DMS79 treated with DMSO at 0.1 percent for 48 hours (cell line): Measurements from ENCODE around the gene PKD1L1.

Experiments used
- DNase-seq: peaks from one replicate; lab custom pipeline; 2025; lab: John Stamatoyannopoulos, UW

The PKD1L1 gene

DNA sequence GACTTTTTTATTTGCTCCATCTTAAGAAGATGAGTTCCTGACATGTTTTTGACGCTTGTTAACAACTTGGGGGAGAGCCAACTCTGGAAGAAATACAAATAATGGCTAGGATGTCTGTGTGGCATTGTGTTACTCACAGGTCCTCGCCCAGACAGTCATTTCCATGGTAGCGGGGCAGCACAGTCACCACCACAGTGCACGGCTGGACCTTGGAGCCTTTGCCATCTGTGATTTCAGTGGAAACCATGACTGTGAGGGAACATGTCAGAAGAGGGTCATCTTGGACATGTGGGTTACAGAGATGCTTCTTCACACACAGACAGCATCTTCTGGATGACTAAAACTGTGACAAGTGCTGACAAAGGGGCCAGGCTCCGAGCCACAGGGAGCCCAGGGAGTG, 74.5 kb downstream of the PKD1L1 start:
- no peak for DNase-seq

DNA sequence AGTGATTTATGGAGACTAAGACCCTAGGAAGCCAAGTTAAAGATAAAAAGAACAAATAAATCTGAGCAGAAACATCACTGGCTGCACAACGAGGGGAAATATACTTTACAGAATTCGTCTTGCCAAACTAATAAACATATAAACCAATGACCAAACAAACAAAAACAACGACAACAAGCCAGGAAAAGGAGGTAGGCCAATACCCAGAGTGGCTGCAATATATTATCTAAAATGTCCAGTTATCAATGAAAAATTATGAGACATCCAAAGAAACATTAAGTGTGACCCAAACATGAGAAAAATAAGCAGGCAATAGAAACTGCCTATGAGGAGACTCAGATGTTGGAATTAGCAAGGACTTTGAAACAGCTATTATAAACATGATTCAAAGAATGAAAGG, 81.0 kb downstream of the PKD1L1 start:
- no peak for DNase-seq

DNA sequence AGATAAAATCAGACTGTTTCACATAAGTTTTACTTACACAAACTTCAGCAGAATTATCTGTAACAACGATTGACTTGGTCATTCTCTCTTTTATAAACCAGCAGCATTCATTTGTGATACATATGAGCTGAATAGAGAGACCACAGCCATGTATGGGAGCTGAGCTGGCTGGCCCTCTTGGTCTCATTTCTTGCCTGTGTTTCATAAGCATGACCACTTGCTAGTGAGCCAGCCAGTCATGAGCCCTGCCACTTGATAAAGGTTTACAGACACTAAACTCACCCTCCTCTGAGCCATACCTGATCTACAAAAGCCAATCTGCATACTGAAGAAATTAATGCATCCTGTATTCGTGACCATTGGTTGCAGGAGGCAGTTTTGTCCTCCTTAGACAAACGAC, 82.1 kb downstream of the PKD1L1 start:
- DNase-seq: no peak

DNA sequence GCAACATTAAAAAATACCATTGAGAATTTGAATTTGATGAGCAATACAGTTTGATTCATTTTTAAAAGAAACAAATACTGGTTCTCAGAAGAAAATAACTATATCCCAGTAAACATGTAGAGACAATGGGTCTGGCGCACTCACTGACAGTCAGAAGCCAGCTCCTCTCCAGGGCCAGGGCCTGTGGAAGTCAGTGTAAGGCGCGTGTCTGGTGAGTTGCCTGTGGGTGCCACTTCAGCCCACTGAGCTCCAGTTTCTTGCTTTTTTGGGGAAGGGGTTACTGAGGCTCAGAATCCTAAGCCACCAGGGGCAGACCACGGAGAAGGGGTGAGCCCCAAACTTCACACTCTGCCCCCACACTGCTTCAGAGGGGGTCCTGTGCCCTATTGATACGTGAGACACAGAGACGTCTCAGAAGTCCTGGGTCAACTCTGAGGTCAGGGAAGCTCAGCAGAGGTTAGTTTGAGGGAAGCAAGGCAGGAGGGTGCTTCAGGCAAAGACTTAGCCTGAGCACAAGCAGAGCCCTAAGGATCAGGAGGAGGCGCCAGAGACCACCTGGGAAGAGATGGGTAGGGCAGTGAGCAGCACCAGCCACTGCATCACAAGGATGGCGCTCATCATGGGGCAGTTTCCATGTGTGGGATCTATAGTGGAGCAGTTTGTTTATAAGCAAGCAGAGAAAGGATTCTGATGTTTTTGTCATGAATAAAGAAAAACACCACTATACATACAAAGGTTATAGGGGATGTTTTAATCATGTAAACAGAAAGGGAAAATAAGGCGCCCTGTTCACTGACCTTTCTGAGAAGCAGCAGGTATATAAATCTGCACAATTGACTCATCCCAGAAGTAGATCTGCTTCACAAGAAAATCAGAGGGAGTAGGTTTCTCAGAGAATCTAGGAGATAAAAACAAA, 95.7 kb downstream of the PKD1L1 start:
- no peak for DNase-seq

DNA sequence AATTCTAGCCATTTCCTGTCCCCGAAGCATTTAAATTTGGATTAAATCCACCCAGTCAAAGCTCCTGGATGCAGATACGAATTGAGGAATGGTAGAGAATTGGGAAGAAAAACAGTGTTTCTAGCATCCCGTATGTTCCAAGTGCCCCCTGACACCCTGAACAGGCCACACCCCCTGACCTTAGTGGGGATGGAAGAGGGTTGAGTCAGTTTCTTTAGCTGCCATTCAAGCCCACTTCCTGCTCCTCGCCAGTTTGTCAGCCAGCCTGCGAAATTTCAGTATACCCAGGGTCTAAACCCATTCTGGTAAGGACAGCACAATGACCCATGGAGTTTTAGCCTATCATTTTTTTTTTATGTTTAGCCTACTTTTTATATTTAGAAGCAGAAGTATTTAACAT, 101.1 kb downstream of the PKD1L1 start:
- DNase-seq: no peak

DNA sequence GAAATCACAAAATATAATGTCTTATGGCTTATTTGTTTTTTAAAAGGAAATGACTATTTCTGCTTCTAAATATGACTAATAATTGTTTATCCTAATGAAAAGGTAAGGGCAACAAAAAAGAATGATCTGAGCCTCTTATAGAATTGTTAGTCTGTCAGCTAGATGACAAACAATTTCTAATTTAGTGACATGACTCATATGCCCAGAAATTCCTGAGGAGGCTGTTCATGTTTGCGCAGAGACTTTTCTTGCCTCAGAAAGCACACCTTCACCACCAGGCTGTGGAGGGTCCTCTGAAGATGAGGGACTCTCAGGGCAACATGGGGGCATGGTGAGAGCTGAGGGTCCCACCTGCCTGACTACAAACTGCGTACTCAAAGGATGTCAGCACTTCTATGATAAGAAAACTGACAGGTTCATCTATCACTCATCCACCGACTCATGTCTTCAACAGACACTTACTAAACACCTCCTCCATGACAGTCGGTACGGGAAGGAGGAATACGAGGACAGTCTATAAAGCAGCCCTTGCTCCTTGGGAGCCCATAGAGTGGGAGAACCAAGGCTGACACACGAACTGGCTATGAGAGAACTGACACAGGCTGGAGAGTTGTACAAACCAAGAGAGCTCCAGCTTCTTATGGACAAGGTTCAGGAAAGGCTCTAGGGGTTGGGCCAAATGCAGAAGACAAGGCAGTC, 102.0 kb downstream of the PKD1L1 start:
- DNase-seq: no peak

DNA sequence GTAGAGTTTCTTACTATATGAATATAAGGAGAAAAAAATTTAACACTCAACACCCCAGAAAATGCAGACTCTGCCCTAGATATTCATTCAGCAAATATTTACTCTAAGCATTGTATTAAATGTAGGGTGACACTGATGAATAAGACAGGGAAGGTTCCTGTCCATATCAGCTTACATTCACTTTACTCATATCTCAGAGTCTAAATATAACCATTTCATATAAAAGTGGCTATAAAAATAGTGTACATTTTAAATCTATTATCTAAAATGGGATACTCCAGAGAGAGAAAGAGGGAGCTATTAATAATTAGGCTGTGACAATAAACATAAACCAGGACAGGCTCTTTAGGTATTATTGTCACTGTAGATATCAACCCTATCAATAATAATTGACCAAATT, 104.0 kb downstream of the PKD1L1 start:
- DNase-seq: no peak

DNA sequence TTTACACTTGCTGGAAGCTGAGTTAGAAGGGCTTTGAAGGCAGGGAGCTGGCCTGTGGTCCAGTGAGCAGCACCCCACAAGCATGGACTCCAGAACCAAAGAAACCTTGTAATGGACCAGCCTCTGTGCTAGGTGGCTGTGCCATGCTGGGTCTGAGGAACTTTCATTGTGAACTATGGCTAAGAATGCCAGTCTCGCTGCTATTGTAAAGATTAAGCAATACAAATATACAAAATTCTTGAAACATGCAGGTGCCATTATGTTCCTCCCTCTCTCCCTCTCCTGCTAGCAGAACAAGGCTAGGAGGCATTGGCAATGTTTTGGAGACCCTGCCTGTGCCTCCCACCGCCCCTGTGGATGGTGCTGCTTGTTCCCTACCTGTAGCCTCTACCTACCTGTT, 105.0 kb downstream of the PKD1L1 start:
- DNase-seq: no peak

DNA sequence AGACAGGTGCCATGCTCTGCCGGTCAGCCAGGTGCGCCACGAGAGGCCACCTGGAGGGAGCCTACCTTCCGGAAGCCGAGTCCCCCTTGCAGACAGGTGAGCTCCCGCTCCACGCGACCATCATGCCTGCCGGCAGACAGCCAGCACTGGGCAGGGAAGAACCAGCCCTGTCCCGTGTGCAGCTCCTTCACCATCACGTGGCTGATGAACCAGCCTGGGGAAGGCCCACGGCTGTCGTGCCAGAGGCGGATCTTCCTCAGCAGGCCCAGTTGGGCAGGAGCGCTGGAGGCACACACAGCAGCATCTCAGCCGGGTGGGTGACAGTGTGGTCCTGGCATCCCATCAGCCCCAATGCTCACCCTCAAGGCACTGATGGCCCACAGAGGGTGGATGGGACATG, 108.9 kb downstream of the PKD1L1 start:
- no peak for DNase-seq

DNA sequence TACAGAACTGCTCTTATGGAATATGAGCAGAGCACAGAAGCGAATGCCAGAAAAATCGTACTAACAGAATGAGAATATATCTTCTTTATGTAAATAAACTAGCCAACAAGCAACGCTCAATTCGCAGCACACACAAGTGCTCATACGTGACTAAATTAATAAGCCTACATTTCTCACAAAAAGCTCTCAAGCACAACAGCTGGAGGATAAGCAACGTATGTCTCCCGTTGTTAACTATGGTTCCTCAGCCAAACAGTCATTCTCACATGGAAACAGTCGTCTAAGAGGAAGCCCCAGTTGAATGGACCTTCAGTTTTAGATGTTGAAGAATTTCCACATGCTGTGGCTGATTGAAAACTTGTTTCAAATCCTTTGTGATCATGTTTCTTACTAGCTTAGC, 110.4 kb downstream of the PKD1L1 start:
- DNase-seq: no peak

DNA sequence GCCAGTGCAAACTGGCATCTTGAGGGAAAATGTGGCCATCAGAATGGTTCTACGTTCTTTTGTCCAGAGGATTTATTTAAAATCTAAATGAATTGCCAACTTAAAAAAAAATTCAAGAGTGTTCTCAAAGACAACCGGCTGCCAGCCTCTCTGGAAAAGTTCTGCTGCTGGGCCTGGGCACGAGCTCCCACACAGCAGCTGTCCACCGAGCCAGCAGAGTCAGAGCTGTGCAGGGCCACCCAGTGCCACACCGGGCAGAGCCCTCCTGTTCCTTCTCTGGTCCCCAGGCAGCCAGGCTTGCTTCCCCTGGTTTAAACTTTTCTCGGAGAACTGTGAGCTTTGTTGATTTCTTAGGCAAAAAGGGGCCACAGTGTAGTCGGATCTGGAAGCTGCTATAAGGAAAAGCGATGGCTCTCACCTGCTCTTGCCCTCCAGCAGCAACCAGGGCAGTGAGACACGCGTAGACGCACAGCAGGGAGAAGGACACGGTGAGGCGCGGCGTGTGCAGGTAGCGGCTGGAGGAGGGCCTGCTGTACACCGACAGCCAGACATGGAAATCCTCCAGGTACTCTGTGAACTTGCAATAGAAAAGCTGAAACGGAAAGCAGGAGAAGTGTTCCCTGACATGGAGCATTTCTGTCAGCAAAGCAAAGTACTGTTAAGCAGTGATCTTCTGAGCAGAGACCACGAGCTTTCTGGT, 111.6 kb downstream of the PKD1L1 start:
- no peak for DNase-seq

DNA sequence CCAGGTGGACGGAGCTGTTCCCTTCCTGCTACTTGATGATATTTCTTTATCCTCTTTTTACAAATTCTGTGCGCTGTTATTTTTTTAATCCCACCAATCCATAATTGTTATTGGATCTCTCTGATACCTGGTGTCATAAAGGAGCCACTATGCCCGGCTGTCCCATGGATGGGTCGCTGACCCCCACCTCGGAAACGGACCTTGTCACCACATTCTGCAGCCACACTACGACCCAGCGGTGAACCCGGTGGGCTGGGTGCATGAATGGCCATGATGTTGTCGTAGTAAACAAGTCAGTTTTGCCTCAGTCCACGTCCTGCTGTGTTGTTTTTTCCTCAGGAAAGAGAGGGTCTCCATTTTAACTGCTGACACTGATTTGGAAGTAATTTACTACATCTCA, 112.2 kb downstream of the PKD1L1 start:
- DNase-seq: no peak

DNA sequence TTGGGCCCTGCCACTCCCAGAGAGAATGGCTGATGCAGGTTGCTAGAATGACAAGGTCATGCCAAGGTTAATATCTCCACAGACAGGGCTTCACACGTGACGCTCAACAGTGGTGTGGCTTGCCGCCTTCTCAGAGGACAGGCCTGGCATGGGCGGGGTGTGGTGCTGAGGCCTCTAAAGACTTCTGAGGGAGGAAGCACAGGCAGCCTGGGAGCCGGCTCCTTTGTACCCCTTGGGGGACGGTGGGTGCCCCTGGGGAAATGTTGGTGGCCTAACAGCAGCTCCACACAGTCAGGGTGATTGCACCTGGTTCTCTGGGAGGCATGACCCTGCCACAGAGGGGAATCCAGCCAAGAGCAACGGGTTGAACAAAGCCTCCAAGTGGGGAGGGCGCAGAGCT, 115.1 kb downstream of the PKD1L1 start:
- DNase-seq: no peak

DNA sequence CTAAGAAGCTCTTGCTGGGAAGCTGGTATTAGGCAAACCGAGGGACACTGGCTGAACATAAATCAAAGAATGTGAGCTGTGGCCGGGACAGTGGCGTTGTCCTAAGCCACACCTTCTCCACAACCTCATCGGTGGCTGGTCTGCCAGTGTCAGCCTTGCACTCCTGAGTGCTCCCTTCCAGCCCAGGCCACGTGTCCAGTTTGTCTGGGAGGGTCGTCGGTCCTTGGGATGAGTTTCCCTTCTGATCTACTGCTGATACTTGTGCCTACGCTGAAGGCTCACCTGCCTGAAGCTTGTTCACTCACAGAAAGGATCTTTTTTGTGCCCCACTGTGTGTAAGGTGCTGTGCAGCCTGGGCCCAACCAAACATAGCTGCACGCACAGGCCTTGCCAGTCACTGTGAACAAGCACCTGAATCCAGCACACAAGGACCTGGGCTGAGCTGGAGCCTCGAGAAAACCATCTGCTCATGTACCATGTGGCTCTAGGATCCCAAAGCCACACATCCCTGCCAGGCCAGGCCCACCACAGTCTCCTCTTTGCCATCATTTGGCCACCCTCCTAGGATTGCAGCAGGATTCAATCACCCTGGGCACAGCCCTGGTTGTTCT, 116.1 kb downstream of the PKD1L1 start:
- no peak for DNase-seq

DNA sequence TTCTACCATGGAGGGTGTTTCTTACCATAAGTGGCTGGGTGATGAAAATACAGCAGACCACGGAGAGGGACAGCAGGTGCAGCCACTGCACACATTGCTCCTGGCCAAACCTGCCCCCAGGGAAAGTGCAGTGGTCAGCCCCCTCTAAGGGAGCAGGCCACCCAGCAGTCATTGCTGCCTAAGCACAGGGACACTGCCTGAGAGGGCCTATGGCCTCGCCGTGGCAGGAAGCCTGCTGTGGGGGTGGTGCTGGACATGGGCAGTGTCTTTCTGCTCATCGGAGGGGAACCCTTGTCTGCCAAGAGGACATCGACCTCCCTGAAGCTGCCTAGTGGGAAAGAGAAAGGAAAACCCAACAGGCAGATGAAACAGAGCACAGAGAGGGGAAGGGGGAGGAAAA, 118.3 kb downstream of the PKD1L1 start:
- DNase-seq: no peak

DNA sequence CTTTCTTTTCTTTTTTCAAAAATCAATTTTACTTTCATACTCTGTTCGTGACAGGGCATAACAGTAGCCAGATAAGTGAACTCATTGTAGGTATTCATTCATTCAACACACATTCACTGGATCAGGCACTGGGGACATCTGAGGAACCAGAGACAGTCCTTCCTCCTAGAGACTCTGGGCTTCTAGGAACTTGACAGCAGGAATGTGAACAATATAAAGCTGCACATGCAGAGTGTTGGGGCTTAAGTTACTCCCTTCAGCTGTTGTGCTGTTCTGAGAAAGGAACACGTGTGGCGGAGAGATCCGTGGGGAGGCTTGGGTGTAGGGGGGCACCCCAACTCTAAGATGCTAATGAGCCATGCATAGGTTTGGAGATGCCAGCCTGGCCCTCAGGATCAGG, 120.4 kb downstream of the PKD1L1 start:
- DNase-seq: no peak

DNA sequence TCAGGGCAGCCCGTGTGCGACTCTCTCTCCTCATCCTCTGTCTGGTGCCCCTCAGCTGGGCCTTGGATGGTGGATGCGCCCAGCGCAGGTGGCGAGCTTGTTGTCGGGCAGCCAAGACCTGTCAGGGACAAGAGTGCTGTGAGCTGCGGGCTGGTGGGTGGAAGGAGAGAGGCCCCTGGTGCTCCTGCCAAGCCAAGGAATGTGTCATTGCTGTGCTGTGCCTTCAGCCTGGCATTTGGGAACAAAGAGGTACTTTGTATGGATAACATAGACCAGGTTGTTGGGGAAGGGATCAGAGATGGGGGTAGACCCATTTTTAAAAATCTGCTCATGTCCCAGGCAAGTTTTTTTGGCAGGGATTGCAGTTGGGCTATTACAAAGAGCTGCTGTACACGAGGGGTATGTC, 120.9 kb downstream of the PKD1L1 start:
- DNase-seq: no peak

DNA sequence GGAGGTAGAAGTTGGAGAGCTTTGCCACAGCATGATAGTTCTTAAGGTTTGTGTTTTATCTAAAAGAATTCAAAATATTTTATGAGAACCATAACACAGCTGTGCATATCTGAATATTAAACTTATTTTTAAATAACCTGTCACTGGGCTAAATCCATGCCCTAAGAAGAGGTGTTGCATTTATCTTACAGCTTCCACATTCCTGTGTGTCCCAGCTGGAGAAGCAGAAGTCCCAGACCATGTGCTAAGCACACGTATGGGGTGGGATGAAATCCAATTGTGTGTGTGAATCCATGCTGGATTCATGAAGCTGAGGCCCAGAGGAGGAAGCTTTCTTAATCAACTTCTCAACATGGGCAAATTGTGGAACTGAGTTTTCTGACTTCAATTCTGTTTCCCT, 121.5 kb downstream of the PKD1L1 start:
- no peak for DNase-seq

DNA sequence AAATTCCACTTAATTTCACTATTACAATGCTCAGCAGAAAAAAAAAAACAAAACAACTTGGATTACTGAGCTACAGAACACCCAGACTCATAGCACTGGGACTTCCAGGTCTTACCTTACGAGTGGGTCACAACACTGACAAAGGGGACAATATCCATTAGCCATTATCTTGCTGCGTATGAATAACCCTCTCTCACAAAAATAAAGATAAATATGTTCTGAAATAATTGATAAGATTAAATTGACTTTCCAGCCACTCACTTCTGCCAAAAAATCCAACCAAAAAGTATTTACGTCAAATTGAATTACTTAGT, 128.7 kb downstream of the PKD1L1 start:
- no peak for DNase-seq

DNA sequence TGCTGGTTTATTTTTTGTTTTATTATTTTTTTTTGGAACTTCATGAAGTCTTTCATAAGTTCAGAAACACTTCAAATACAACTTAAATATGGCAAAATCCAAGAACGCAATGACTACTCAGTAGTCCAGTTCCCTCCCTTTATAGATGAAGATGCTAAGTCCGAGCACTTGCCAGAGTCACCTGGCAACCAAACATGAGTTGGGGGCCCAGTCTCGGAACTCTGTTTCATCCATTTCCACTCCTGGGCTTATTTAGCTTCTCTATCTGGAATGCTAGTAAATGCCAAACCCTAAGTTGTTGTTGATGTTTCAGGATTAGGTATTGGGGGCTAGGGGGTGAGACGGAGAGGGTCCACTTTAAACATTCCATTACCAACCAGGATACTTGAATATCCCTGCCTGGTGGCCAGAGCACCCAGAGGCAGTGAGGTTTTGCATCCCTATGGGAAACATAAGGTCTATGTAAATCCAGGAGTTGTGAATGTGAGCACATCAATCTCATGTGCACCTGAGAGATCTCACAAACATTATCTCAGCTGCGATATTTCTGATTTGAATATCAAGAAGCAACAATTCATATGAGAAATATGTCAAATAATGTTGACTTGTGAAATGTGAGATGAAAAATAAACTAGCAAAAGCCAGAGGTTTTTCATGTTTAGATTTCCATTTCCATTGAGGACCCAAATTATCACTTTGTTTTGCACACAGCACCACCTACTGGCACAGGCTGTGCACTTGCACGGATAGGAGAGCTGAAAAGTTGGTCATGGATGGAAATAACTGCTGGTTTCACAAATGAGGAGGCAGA, 129.3 kb downstream of the PKD1L1 start:
- DNase-seq: no peak

DNA sequence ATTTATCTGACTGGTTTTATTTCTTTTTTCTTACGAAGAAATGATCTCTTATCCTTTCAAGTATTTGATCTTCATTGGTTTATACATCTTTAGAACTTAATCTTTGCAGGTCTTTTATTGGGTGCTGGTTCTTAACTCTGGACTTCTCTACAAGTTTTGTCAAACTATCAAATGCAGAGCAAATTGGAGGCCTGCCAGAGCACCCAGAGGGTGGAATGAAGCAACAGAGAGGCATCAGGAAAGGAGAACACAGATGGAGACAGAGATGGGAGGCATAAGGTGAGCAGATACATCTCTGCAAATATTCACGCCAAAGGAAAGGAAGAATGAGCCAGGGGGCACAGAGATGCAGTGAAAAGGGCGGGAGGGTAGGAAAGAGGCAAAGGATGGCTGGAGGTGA, 130.3 kb downstream of the PKD1L1 start:
- no peak for DNase-seq

DNA sequence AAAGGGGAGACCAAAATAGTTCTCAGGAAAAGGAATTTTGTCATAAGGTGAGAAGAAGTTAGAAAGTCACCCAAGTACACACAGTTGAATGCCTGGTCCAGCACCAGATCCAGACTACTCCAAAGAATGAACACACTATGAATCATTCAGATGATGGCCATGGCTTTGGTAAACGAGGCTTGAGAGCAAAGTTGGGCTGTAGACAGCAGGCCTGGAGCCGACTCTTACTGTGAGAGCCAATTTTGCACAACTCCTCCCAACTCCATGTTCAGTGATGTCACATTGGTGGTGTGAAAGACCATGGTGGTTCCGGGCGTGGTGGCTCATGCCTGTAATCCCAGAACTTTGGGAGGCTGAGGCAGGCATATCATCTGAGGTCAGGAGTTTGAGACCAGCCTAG, 131.6 kb downstream of the PKD1L1 start:
- no peak for DNase-seq
